ENCODE measurements around the gene SMCHD1. TPM values are rescaled to one million over a fixed set of nuclear protein-coding genes. Genes with fewer than 3 reads are reported as not detected.

Gene SMCHD1
- total RNA-seq, 1 experiment from 2014 or later: 57.4 TPM

DNA sequence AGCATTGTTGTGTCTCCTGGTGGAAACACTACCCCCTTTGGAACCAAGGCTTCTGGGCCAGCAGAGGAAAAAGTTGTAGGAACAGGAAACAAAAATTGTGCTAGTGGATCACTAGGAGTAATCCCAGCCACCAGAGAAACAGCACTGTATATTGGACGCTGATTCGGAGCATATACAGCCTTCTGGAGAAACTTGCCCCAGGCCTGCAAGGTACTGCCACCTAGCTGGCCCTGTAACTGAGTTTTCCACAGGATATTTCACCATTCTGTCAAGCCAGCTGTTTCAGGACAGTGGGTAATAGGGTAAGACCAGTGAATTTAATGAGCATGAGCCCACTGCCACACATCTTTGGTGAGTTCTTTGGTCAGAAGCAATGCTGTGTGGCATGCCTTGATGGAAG lies 166.2 kb downstream of the SMCHD1 start:
- peaks cover 15% of the 10 kb centered on the region for H3K36me3 Mint-ChIP-seq (ENCODE audit: insufficient read depth, unreplicated experiment)
- H3K4me3 ChIP-seq (ENCODE audit: low read depth, low read length): no peak overlapping the region
- TF ChIP-seq, protein P1, sequence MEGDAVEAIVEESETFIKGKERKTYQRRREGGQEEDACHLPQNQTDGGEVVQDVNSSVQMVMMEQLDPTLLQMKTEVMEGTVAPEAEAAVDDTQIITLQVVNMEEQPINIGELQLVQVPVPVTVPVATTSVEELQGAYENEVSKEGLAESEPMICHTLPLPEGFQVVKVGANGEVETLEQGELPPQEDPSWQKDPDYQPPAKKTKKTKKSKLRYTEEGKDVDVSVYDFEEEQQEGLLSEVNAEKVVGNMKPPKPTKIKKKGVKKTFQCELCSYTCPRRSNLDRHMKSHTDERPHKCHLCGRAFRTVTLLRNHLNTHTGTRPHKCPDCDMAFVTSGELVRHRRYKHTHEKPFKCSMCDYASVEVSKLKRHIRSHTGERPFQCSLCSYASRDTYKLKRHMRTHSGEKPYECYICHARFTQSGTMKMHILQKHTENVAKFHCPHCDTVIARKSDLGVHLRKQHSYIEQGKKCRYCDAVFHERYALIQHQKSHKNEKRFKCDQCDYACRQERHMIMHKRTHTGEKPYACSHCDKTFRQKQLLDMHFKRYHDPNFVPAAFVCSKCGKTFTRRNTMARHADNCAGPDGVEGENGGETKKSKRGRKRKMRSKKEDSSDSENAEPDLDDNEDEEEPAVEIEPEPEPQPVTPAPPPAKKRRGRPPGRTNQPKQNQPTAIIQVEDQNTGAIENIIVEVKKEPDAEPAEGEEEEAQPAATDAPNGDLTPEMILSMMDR (IDR thresholded peaks at IDR 0.05; ENCODE audit: insufficient read depth in 1 of 2, low read depth in 1 of 2, low read length in 1 of 2, severe bottlenecking in 1 of 2, unreplicated experiment in 1 of 2): no peak
- BruUV-seq (replicated peaks): no TSS peak
- DNase-seq: no peak
- H3K4me1 ChIP-seq: peaks cover 15% of the 10 kb centered on the region
- no peaks in the 10 kb centered on the region for H3K27me3 Mint-ChIP-seq (ENCODE audit: insufficient read depth, unreplicated experiment)
- no peak overlapping the region for H3K4me3 Mint-ChIP-seq (ENCODE audit: unreplicated experiment)
- intact Hi-C loops (cut with micrococcal nuclease; ENCODE audit: unreplicated experiment): no loop called here
- no peaks in the 10 kb centered on the region for H3K27me3 ChIP-seq (replicated peaks; ENCODE audit: control insufficient read depth, insufficient read depth, low read length)
- H3K4me1 Mint-ChIP-seq (ENCODE audit: low read depth, unreplicated experiment): peaks cover 17% of the 10 kb centered on the region
- H3K36me3 ChIP-seq (ENCODE audit: control insufficient read depth, insufficient read depth, low read length): no peaks in the 10 kb centered on the region
- no peak overlapping the region for H3K27ac Mint-ChIP-seq (ENCODE audit: unreplicated experiment)
- H3K9me3 ChIP-seq: peaks cover 12% of the 10 kb centered on the region
- ChIA-PET CTCF (no interaction called here), POLR2A (no interaction called here)
- H3K9me3 Mint-ChIP-seq (ENCODE audit: unreplicated experiment): peaks cover 11% of the 10 kb centered on the region

DNA sequence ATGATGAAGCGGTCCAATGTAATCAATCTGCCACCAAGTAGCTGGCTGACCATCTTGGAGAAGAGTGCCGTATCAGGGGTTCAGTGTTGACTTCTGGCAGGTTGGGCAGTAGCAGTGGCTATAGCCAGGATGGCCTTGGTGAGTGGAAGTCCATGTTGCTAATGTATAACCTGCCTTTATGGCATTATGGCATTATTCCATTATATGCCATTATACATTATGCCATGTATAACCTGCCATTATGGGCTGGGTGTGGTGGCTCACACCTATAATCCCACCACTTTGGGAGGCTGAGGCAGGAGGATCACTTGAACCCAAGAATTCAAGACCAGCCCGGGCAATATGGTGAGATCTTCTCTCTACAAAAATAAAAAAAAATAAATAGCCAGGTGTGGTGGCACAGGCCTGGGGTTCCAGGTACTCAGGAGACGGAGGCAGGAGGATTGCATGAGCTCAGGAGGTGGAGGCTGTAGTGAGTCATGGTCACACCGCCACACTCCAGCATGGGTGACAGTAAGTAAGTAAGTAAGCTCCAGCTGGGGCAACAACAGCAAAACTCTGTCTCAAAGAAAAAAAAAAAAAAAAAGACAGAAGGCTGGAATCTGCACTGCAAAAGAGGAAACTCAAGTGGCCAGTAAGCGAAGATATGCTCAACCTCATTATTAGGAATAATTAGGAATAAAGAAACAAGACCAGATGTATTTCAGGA lies 166.8 kb downstream of the SMCHD1 start:
- Histone ChIP-seq H3K9me3 (peaks cover 12% of the 10 kb centered on the region), H3K27me3 (replicated peaks; ENCODE audit: control insufficient read depth, insufficient read depth, low read length) (no peaks in the 10 kb centered on the region), H3K4me3 (ENCODE audit: low read depth, low read length) (no peak overlapping the region), H3K36me3 (ENCODE audit: control insufficient read depth, insufficient read depth, low read length) (no peaks in the 10 kb centered on the region), H3K4me1 (peaks cover 20% of the 10 kb centered on the region)
- H3K36me3 Mint-ChIP-seq (ENCODE audit: insufficient read depth, unreplicated experiment): peaks cover 15% of the 10 kb centered on the region
- BruUV-seq (replicated peaks): no TSS peak
- DNase-seq: no peak
- TF ChIP-seq, protein P1 (IDR thresholded peaks at IDR 0.05; ENCODE audit: insufficient read depth in 1 of 2, low read depth in 1 of 2, low read length in 1 of 2, severe bottlenecking in 1 of 2, unreplicated experiment in 1 of 2): no peak
- H3K9me3 Mint-ChIP-seq (ENCODE audit: unreplicated experiment): peaks cover 11% of the 10 kb centered on the region
- POLR2A ChIA-PET: no interaction called here
- CTCF ChIA-PET: no interaction called here
- H3K27me3 Mint-ChIP-seq (ENCODE audit: insufficient read depth, unreplicated experiment): no peaks in the 10 kb centered on the region
- peaks cover 20% of the 10 kb centered on the region for H3K4me1 Mint-ChIP-seq (ENCODE audit: low read depth, unreplicated experiment)
- no peak overlapping the region for H3K4me3 Mint-ChIP-seq (ENCODE audit: unreplicated experiment)
- H3K27ac Mint-ChIP-seq (ENCODE audit: unreplicated experiment): no peak overlapping the region
- intact Hi-C loops (cut with micrococcal nuclease; ENCODE audit: unreplicated experiment): no loop called here

DNA sequence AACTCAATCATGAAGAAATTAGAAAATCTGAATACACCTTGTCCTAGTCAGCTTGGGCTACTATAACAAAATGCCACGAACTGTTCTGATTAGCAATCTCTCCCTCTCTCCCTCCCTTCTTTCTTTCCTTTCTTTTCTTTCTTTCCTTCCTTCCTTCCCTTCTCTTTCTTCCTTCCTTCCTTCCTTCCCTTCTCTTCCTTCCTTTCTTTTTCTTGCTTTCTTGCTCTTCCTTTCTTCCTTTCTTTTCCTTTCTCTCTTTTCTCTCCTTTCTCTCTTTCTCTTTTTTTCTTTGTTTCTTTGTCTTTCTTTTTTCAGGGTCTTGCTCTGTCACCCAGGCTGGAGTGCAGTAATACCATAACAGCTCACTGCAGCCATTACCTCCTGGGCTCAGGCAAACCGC lies 167.7 kb downstream of the SMCHD1 start:
- no peak for DNase-seq
- ChIA-PET POLR2A (no interaction called here), CTCF (no interaction called here)
- Mint-ChIP-seq H3K9me3 (ENCODE audit: unreplicated experiment) (peaks cover 11% of the 10 kb centered on the region), H3K27me3 (ENCODE audit: insufficient read depth, unreplicated experiment) (no peaks in the 10 kb centered on the region), H3K36me3 (ENCODE audit: insufficient read depth, unreplicated experiment) (peaks cover 15% of the 10 kb centered on the region), H3K4me3 (ENCODE audit: unreplicated experiment) (no peak overlapping the region), H3K4me1 (ENCODE audit: low read depth, unreplicated experiment) (peaks cover 20% of the 10 kb centered on the region), H3K27ac (ENCODE audit: unreplicated experiment) (no peak overlapping the region)
- TF ChIP-seq, protein P1 (IDR thresholded peaks at IDR 0.05; ENCODE audit: insufficient read depth in 1 of 2, low read depth in 1 of 2, low read length in 1 of 2, severe bottlenecking in 1 of 2, unreplicated experiment in 1 of 2): no peak
- Histone ChIP-seq H3K9me3 (peaks cover 12% of the 10 kb centered on the region), H3K4me1 (peaks cover 20% of the 10 kb centered on the region), H3K4me3 (ENCODE audit: low read depth, low read length) (no peak overlapping the region), H3K27me3 (replicated peaks; ENCODE audit: control insufficient read depth, insufficient read depth, low read length) (no peaks in the 10 kb centered on the region), H3K36me3 (ENCODE audit: control insufficient read depth, insufficient read depth, low read length) (no peaks in the 10 kb centered on the region)
- intact Hi-C loops (cut with micrococcal nuclease; ENCODE audit: unreplicated experiment): no loop called here
- no TSS peak for BruUV-seq (replicated peaks)

Data from Caco-2 (cell line).